NT2/D1 (cell line): Measurements from ENCODE around the gene CIB2.

Experiments
- SUZ12 ChIP-seq: IDR thresholded peaks from 2 replicates; pipeline ENCODE4 v1.6.1; 2011; ENCODE audit not compliant: insufficient read length, insufficient read depth; ENCODE audit errors: extremely low read depth
- YY1 ChIP-seq: IDR thresholded peaks from 2 replicates; pipeline ENCODE4 v1.6.1; 2011; ENCODE audit not compliant: insufficient read length, insufficient read depth

- TF ChIP-seq YY1 (no peak), SUZ12 (no peak)
These were observed 67.3 kb downstream of the CIB2 start for GRCh38 chr15:78063970-78064385.
